ENCODE measurements around the gene PRM3. TPM values are rescaled to one million over a fixed set of nuclear protein-coding genes. Genes with fewer than 3 reads are reported as not detected.

Gene PRM3
- total RNA-seq, 6 experiments from 2014 or later: not detected

- no peaks in the 10 kb centered on the region; the same call in 1 of the 2 replicates for H3K36me3 Mint-ChIP-seq (ENCODE audit: low read depth)
- no peaks in the 10 kb centered on the region for H3K9me3 Mint-ChIP-seq
- H3K27me3 Mint-ChIP-seq (ENCODE audit: insufficient read depth): no peaks in the 10 kb centered on the region; the same call in 1 of the 2 replicates
- H3K4me1 Mint-ChIP-seq (ENCODE audit: low read depth): peaks cover 28% of the 10 kb centered on the region
- H3K27ac Mint-ChIP-seq: peak overlapping the region; percentile 7; the same call in 1 of the 2 replicates
- no peak overlapping the region for H3K4me3 Mint-ChIP-seq
- no peak for TF ChIP-seq CTCF (IDR thresholded peaks at IDR 0.05)
- DNase-seq: no peak
Observed at GRCh38 chr16:11250091-11250785, 23.2 kb downstream of the PRM3 start.

- TF ChIP-seq CTCF (IDR thresholded peaks at IDR 0.05): no peak
- H3K4me3 Mint-ChIP-seq: no peak overlapping the region
- DNase-seq: no peak
Observed at GRCh38 chr16:11249233-11250061, 24.0 kb downstream of the PRM3 start.

GRCh38 chr16:11248133-11248532 is 25.3 kb downstream of the PRM3 start:
- no peak for DNase-seq
- H3K4me3 Mint-ChIP-seq: no peak overlapping the region
- no peak overlapping the region for H3K27ac Mint-ChIP-seq
- TF ChIP-seq CTCF (IDR thresholded peaks at IDR 0.05): no peak
- no peaks in the 10 kb centered on the region for H3K9me3 Mint-ChIP-seq
- H3K36me3 Mint-ChIP-seq (ENCODE audit: low read depth): no peaks in the 10 kb centered on the region; the same call in 1 of the 2 replicates
- no peaks in the 10 kb centered on the region; the same call in 1 of the 2 replicates for H3K27me3 Mint-ChIP-seq (ENCODE audit: insufficient read depth)
- H3K4me1 Mint-ChIP-seq (ENCODE audit: low read depth): peaks cover 18% of the 10 kb centered on the region

More at GRCh38 chr16:11249233-11250061, 24.0 kb downstream of the PRM3 start:
- Mint-ChIP-seq H3K4me1 (ENCODE audit: low read depth) (peaks cover 28% of the 10 kb centered on the region), H3K9me3 (no peaks in the 10 kb centered on the region), H3K27ac (no peak overlapping the region), H3K27me3 (ENCODE audit: insufficient read depth) (no peaks in the 10 kb centered on the region; the same call in 1 of the 2 replicates), H3K36me3 (ENCODE audit: low read depth) (no peaks in the 10 kb centered on the region; the same call in 1 of the 2 replicates)

- no peak overlapping the region for H3K4me3 Mint-ChIP-seq
- DNase-seq: no peak
- H3K9me3 Mint-ChIP-seq: no peaks in the 10 kb centered on the region
- no peak overlapping the region for H3K27ac Mint-ChIP-seq
- no peaks in the 10 kb centered on the region; the same call in 1 of the 2 replicates for H3K27me3 Mint-ChIP-seq (ENCODE audit: insufficient read depth)
- H3K36me3 Mint-ChIP-seq (ENCODE audit: low read depth): no peaks in the 10 kb centered on the region
- H3K4me1 Mint-ChIP-seq (ENCODE audit: low read depth): 0 out of 2 replicates have a peak, but pooled peaks cover 5% of the 10 kb centered on the region
- TF ChIP-seq CTCF (IDR thresholded peaks at IDR 0.05): no peak
Observed at GRCh38 chr16:11245988-11246387, 27.4 kb downstream of the PRM3 start.

- Mint-ChIP-seq H3K9me3 (no peaks in the 10 kb centered on the region), H3K36me3 (ENCODE audit: low read depth) (no peaks in the 10 kb centered on the region), H3K27me3 (ENCODE audit: insufficient read depth) (peaks cover 2% of the 10 kb centered on the region; the same call in 1 of the 2 replicates), H3K4me1 (ENCODE audit: low read depth) (0 out of 2 replicates have a peak, but pooled peaks cover 5% of the 10 kb centered on the region), H3K4me3 (no peak overlapping the region), H3K27ac (no peak overlapping the region)
- no peak for DNase-seq
- no peak for TF ChIP-seq CTCF (IDR thresholded peaks at IDR 0.05)
Observed at GRCh38 chr16:11245222-11245737, 28.1 kb downstream of the PRM3 start.
